HG02763 (cell line): ENCODE results near the gene PITPNB.
A peak's percentile ranks its signal among the peaks of the same experiment; 100 is the strongest.

Source experiments
- ATAC-seq: cut with Tn5 transposase; IDR thresholded peaks from one replicate; pipeline ENCODE4 v1.9.1; 2021; ENCODE audit warnings: mild to moderate bottlenecking, moderate library complexity; ENCODE audit not compliant: unreplicated experiment

Gene PITPNB

GRCh38 chr22:27919222-27919941 is at the start of gene PITPNB:
Gene PITPNB (minus strand): TSS chr22:27919256. CDS start chr22:27919191, 65 bp downstream.
- ATAC-seq = peak; percentile 85

DNA sequence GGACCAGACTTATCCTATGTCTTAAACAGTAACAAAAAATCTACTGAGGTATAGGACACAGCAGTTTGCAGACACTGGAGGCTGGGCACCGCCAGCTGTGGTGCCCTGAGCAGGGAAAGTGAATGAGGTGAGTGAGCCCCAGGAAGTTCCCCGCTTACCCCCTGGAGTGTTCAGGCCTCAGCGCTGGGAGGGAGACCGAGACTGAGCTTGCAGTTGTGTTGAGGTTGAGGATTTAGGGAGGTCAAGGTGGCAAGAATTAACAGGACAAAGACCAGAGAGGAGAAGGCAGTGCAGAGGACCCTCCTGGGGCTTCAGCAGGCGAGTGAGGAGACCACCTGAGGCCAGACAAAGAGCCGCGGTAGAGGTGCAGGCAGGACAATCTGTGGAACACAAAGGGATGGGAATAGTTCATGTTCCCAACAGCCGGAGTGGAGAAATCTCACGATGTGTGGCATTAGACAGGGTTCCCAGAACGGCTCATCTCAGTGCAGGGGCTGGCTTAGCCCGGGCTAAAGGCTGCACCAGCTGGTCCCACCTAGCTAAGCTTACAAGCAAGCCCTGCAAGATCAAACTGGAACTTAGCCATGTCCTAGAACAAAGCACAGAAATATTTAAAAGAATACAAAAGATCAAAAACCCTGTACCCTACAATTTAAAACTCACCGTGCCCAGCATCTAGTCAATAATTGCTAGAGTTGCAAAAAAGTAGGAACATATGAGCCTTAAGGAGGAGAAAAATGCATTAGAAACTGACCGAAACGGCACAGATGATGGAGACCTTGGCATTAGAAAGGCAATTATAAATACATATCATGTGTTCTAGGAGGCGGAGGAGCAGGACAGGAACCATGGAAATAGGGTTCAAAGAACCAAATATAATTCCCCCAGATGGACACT is 47.4 kb upstream of the PITPNB start:
- ATAC-seq = no peak

- no peak for ATAC-seq
Observed at GRCh38 chr22:27962268-27963044, 43.4 kb upstream of the PITPNB start.

- no peak for ATAC-seq
Observed at GRCh38 chr22:27961680-27962079, 42.6 kb upstream of the PITPNB start.

DNA sequence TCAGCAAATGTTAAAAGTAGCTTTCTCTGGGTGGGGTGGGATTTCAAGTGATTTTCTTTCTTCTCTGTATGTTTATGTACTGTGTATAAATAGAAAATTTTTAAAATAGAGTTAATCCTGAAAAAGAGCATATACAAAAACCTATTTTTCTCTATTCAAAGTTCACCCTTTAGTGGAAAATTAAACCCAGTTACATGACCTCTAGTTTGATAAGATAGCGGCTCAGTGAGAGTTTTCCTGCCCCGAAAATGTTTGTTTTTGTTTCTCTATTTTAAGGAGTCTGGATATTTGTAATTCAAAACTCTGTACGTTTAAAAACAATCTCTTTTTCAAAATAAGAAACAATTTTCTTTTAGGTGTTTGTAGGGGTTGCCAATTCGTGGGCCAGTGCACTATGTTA is 42.1 kb upstream of the PITPNB start:
- no peak for ATAC-seq

- no peak for ATAC-seq
Observed at GRCh38 chr22:27959335-27960090, 40.5 kb upstream of the PITPNB start.

GRCh38 chr22:27952779-27953178 is 33.7 kb upstream of the PITPNB start:
- ATAC-seq = no peak

DNA sequence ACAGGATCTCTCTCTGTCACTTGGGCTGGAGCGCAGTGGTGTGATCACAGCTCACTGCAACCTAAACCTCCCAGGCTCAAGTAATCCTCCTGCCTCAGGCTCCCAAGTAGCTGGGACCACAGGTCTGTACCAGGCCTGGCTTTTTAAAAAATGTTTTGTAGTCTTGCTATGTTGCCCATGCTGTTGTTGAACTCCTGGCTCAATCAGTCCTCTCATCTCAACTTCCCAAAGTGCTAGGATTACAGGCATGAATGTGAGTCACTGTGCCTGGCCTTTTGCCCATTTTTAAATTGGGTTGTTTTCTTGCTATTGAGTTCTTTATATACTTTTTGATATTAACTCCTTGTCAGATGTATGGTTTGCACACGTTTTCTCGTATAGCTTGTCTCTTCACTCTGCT is 33.0 kb upstream of the PITPNB start:
- no peak for ATAC-seq

DNA sequence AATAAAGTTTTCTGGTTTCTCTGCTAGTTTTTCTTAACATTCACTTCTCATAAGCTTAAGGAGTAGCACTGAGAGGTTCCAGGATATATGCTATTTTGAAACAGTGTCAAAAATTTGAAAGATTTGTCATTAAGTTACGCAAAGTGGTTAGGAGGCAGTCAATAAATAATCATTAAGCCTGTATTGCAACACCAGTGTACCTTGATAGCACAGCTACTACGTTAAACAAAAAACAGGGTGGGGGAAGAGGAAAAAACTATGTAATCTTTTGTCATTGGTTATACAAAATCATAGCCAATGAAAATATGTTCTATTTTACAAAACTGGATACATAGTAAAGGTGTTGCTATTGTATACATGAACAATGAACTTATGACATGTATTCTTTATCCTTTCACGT is 30.4 kb upstream of the PITPNB start:
- ATAC-seq = no peak

GRCh38 chr22:27948569-27948968 is 29.5 kb upstream of the PITPNB start:
- ATAC-seq = no peak

DNA sequence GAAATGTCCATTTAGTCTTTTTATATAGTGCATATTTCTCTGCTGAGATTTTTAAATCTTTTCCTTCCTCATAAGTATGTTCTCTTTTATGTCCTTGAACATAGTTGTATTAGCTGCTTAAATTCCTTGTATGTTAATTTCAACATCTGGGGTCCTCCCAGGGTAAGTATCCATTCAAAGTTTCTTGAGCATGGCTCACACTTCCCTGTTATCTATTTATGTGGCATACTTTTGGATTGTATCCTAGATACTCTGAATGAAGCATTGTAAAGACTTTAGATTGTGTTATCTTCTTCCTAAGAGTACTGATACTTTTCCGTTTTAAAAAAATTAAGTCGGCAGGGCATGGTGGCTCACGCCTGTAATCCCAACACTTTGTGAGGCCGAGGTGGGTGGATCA is 28.4 kb upstream of the PITPNB start:
- no peak for ATAC-seq

DNA sequence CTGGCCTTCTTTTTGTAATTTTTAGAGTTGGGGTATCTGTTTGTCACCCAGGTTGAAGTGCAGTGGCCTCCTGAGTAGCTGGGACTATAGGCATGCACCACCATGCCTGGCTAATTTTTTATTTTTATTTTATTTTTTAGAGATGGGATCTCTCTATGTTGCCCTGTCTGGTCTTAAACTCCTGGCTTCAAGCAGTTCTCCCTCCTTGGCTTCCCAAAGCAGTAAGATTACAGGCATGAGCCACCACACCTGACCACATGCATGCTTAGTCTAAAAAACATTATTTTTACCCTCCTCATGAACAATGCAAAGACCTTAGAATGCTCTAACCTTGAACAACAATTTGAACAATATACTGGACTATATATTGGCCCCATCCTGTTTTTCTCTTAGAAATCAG is 22.1 kb upstream of the PITPNB start:
- no peak for ATAC-seq

DNA sequence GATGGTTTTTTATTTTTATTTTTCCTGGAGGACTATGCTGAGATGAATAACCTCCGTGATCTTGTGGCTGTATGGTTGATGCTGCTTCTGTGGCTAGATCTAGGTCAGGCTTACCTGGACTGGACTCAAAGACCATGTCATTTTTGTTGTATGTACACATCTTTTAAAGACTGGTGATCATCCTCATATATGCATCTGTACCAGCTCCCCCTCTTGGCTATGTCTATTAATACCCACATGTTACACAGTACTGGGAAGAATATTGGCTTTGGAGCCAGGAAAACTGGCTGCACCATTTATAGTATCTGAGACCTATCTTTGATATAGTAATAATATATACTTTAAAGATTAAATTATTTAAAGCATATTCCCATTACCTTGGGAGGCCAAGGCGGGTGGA is 18.4 kb upstream of the PITPNB start:
- ATAC-seq = no peak

GRCh38 chr22:27935897-27936296 is 16.8 kb upstream of the PITPNB start:
- no peak for ATAC-seq

DNA sequence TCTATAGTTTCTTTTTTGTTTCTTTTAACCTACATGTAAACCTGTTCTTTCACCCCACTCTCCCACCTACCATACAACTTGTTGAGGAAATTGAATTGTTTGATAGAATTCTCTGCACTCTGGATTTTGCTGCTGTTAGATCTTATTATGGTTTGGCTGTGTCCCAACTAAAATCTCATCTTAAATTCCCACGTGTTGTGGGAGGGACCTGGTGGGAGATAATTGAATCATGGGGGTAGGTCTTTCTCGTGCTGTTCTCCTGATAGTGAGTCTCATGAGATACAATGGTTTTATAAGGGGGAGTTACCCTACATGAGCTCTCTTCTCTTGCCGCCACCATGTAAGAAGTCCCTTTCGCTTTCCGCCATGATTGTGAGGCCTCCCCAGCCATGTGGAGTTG is 15.0 kb upstream of the PITPNB start:
- no peak for ATAC-seq

- no peak for ATAC-seq
Observed at GRCh38 chr22:27933186-27933983, 14.3 kb upstream of the PITPNB start.

GRCh38 chr22:27930331-27931060 is 11.4 kb upstream of the PITPNB start:
- ATAC-seq = no peak

DNA sequence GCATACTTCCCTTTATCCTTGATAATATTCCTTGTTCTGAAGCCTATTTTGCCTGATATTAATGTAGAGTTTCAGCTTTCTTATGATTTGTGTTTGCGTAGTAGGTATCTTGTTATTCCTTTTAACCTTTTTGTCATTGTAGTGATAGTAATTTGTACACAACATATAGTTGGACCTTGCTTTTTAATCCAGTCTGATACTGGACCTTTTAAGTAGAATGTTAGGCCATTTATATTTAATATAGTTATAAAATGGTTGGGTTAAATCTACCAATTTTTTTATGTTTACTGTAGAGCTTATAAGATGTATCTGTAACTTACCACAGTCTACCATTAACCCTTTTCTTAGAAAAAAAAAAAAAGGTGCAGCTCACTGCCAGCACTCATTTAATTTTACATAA is 8.6 kb upstream of the PITPNB start:
- ATAC-seq = no peak

DNA sequence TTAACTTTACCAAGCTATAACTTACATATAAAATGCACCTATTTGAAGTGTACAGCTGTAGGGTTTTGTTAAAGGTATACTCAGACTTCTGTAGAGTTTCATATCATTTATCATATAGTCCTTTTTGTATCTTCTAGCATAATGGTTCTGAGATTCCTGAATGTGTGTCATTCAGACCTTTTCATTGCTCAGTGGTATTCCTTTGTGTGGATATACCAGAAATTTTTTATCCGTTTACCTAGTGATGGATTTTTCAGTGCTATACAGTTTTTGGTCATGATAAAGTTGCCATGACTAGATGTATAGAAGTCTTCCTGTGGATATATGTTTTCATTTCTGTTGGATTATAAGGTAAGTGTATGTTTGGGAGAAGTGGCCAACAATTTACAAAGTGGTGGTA is 6.3 kb upstream of the PITPNB start:
- no peak for ATAC-seq
